Thoracic aorta (tissue), 2 donors: Measurements from ENCODE around the gene GK. TPM values are rescaled to one million over a fixed set of nuclear protein-coding genes. Genes with fewer than 3 reads are reported as not detected.

Experiments used
- ATAC-seq: fragments of 150-250 bp; one replicate; pipeline ENCODE4 v1.8.0; 2017; ENCODE audit warnings: low read depth; ENCODE audit not compliant: insufficient number of reproducible peaks, low FRiP score
- DNase-seq: peaks from one replicate; pipeline ENCODE4 v3.0.0-alpha.2; 2020; ENCODE audit warnings: low spot score
- H3K27ac ChIP-seq, 2 donors: fragments of 200-600 bp; sonication (generic); 1 replicate in 1 of 2; 2 replicates in 1 of 2; pipeline ENCODE4 v1.5.1; 2016; ENCODE audit warnings: mild to moderate bottlenecking in 2 of 2, moderate library complexity in 2 of 2
- H3K27me3 ChIP-seq: fragments of 200-600 bp; sonication (generic); replicated peaks from 2 replicates; pipeline ENCODE4 v1.6.0; 2016; ENCODE audit warnings: mild to moderate bottlenecking; ENCODE audit not compliant: insufficient read depth
- H3K36me3 ChIP-seq: fragments of 200-600 bp; sonication (generic); one replicate; pipeline ENCODE4 v1.5.1; 2016
- H3K4me1 ChIP-seq, 2 donors: fragments of 200-600 bp; sonication (generic); 1 replicate in 1 of 2; 2 replicates in 1 of 2; pipeline versions ENCODE4 v1.5.1 to v1.6.0; 2016; ENCODE audit warnings: low read depth in 2 of 2, mild to moderate bottlenecking in 1 of 2; ENCODE audit not compliant: control insufficient read depth in 1 of 2
- H3K4me3 ChIP-seq: fragments of 200-600 bp; sonication (generic); 2 replicates; pipeline ENCODE4 v1.5.1; 2016; ENCODE audit warnings: mild to moderate bottlenecking
- H3K9me3 ChIP-seq: fragments of 200-600 bp; sonication (generic); 2 replicates; pipeline ENCODE4 v1.5.1; 2016
- total RNA-seq, 2 donors: library from RNA; depleted of rRNA; stranded (reverse); fragments of >200 nt; gene quantifications; one replicate each; pipeline versions ENCODE4 v1.1.0 to v1.2.3, GENCODE V29; 2016
- TF ChIP-seq, protein P1 (sequence below): fragments of 200-600 bp; sonication (generic); IDR thresholded peaks from one replicate; pipeline ENCODE4 v1.5.1; 2019; ENCODE audit warnings: antibody characterized with exemption

Gene GK
- total RNA-seq, 2 donors from 2014 or later, result 12.9 to 15.2 TPM

DNA sequence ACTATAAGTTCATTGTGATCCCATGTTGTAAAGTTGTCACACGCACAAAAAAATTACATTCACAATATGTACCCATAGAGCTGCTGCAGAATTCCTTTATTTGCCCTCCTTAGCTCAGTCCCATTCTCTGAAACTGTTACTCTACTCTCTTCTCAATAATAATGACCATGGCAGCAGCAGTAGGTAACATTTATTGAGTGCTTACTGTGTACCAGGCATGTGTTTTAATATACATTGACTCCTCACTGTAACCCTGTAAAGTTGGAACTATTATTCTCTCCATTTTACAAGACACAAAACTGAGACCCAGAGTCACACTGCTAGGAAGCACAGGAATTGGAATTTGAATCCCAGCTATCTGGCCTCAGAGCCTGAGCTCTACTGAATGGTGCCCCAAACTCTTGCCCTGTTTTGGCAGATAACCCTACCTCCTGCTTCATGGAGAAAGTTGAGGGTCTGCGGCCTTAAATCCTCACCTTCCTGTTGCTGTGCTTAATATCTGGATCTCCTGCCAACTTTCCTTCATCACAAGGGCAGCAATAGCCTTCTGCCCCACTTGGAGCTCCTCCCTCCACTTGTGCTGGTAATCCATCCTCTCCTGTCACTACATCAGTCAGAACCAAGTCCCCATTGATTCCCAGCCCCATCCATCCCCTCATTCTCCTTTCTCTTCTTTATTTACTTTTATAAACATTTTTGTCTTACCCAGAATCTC lies 20.8 kb downstream of the GK start:
- no peaks in the 10 kb centered on the region for H3K9me3 ChIP-seq
- DNase-seq (no peak), ATAC-seq (no peak)
- no peak overlapping the region for H3K4me3 ChIP-seq
- H3K27ac ChIP-seq, result no peak overlapping the region
- no peaks in the 10 kb centered on the region for H3K36me3 ChIP-seq
- no peaks in the 10 kb centered on the region for H3K4me1 ChIP-seq
- TF ChIP-seq, protein P1, sequence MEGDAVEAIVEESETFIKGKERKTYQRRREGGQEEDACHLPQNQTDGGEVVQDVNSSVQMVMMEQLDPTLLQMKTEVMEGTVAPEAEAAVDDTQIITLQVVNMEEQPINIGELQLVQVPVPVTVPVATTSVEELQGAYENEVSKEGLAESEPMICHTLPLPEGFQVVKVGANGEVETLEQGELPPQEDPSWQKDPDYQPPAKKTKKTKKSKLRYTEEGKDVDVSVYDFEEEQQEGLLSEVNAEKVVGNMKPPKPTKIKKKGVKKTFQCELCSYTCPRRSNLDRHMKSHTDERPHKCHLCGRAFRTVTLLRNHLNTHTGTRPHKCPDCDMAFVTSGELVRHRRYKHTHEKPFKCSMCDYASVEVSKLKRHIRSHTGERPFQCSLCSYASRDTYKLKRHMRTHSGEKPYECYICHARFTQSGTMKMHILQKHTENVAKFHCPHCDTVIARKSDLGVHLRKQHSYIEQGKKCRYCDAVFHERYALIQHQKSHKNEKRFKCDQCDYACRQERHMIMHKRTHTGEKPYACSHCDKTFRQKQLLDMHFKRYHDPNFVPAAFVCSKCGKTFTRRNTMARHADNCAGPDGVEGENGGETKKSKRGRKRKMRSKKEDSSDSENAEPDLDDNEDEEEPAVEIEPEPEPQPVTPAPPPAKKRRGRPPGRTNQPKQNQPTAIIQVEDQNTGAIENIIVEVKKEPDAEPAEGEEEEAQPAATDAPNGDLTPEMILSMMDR, result no peak
- no peaks in the 10 kb centered on the region for H3K27me3 ChIP-seq

DNA sequence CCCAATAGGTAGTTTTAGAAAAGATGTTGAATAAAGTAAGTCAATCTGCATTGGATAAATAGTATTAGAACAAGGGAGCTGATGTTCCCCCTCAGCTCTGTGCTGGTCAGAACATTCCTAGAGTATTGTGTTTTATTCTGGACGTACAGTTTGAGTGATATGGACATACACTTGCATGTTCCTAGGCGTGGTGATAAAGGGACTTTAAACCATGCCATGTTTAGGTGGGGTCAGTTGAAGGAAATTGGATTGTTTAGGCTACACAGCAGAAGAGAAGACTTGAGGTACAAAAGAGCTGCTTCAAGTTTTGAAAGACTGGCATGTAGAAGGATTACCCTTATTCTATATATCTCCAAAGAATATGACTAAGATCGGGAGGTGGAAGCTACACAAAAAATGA lies 21.6 kb downstream of the GK start:
- ATAC-seq (no peak), DNase-seq (no peak)
- no peaks in the 10 kb centered on the region for H3K4me1 ChIP-seq

DNA sequence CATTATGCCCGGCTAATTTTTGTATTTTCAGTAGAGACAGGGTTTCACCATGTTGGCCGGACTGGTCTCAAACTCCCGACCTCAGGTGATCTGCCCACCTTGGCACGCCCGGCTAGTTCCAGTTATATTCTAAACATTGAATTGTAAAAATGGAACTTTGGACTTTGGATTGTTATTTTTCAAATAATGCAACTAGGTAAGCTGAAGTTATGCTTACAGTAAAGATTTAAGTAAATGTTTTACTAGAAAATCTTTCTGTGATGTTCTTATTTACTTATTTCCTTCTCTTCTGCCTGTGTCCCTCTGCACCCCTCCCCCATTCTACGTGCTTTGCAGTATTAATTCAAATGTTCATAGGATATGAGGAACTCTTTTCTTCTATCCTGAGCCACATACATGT lies 26.1 kb downstream of the GK start:
- no peak for DNase-seq
- H3K27ac ChIP-seq, result no peak overlapping the region
- no peaks in the 10 kb centered on the region for H3K9me3 ChIP-seq
- no peak overlapping the region for H3K4me3 ChIP-seq
- TF ChIP-seq, protein P1, result no peak
- H3K27me3 ChIP-seq, result no peaks in the 10 kb centered on the region
- ATAC-seq, result no peak
- H3K36me3 ChIP-seq, result no peaks in the 10 kb centered on the region
- H3K4me1 ChIP-seq, result no peaks in the 10 kb centered on the region

More for the DNA sequence above, 21.6 kb downstream of the GK start:
- Histone ChIP-seq H3K27me3 (no peaks in the 10 kb centered on the region), H3K27ac (no peak overlapping the region), H3K9me3 (no peaks in the 10 kb centered on the region), H3K36me3 (no peaks in the 10 kb centered on the region), H3K4me3 (no peak overlapping the region)
- TF ChIP-seq, protein P1, result no peak

DNA sequence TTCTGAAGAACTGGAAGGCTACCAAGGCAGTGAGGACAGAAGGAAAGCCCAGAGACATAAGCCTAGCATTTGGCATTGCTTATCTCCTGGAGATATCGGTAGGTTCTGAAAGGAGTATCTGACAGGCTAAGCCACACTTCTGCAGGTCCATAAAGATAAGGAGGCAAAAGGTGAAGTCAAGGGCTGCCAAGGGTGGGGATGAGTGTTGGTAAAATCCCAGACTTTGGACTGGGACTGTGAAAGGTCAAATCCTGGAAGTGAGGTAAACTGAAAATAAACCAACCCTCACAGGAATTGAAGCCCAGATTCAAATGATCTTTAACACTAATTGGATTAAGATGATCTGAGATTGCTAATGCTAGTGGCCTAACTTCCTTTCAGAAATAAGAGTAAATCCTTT lies 27.4 kb downstream of the GK start:
- Histone ChIP-seq H3K36me3 (no peaks in the 10 kb centered on the region), H3K27ac (no peak overlapping the region), H3K27me3 (no peaks in the 10 kb centered on the region), H3K4me1 (no peaks in the 10 kb centered on the region), H3K4me3 (no peak overlapping the region), H3K9me3 (no peaks in the 10 kb centered on the region)
- ATAC-seq (no peak), DNase-seq (no peak)
- TF ChIP-seq, protein P1, result no peak

DNA sequence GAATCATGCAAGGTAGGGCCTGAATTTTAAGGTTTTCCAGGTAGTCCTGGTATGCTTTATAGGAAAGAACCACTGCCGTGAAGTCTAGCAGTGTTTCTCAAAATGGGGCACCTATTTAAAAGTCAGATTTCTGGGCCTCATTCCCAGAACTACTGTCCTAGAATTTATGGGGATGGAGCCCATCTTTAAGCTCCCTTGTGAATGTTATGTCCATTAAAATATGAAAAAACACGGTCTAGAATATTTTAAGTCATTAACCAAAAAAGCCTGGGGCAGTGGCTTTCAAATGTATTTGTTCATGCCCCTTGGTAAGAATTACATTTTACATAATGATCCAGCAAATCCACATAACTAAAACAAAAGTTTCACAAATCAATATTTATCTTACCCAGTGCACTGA lies 35.4 kb downstream of the GK start:
- ATAC-seq (no peak), DNase-seq (no peak)
- Histone ChIP-seq H3K4me3 (no peak overlapping the region), H3K9me3 (no peaks in the 10 kb centered on the region), H3K27ac (no peak overlapping the region), H3K4me1 (no peaks in the 10 kb centered on the region), H3K36me3 (no peaks in the 10 kb centered on the region), H3K27me3 (no peaks in the 10 kb centered on the region)
- TF ChIP-seq, protein P1, result no peak
